Stomach (tissue), 9 donors: ENCODE measurements around the gene TAS2R39. TPM values are rescaled to one million over a fixed set of nuclear protein-coding genes. Genes with fewer than 3 reads are reported as not detected.
"Not testable (repeated sequence)": the region's sequence is repeated elsewhere in the genome, so short reads cannot be mapped to it uniquely, and the experiment has no call there.

ENCODE experiments used
- DNase-seq, 2 donors: peaks; one replicate each; pipeline versions ENCODE4 v3.0.0 to v3.0.0-alpha.2; 2013 to 2019
- H3K27ac ChIP-seq, 5 donors: fragments of 200-600 bp in 4 of 5; sonication (generic) in 4 of 5; one replicate each; pipeline ENCODE4 v1.5.1; 2013 to 2019; ENCODE audit warnings: mild to moderate bottlenecking in 1 of 5, moderate library complexity in 1 of 5
- H3K27me3 ChIP-seq, 3 donors: fragments of 200-600 bp; sonication (generic); one replicate each; pipeline ENCODE4 v1.5.1; 2017 to 2019; ENCODE audit warnings: mixed run types in 1 of 3
- H3K36me3 ChIP-seq, 4 donors: fragments of 200-600 bp; sonication (generic); 1 replicate in 3 of 4; 2 replicates in 1 of 4; pipeline ENCODE4 v1.5.1; 2016 to 2019
- H3K4me1 ChIP-seq, 4 donors: fragments of 200-600 bp; sonication (generic); one replicate each; pipeline ENCODE4 v1.5.1; 2016 to 2019
- H3K4me3 ChIP-seq, 4 donors: fragments of 200-600 bp; sonication (generic) in 3 of 4; one replicate each; pipeline ENCODE4 v1.5.1; 2016 to 2019; ENCODE audit warnings: mild to moderate bottlenecking in 1 of 4
- H3K9me3 ChIP-seq, 4 donors: fragments of 200-600 bp; sonication (generic); one replicate each; pipeline ENCODE4 v1.5.1; 2016 to 2019
- EP300 ChIP-seq: sonication (generic); formaldehyde crosslinking; IDR thresholded peaks from one replicate; pipeline ENCODE4 v1.6.1; 2017; ENCODE audit warnings: antibody characterized with exemption
- POLR2A ChIP-seq, 4 donors: fragments of 450-650 bp; IDR thresholded peaks; one replicate each; pipeline ENCODE4 v1.6.1; 2016; ENCODE audit warnings: antibody characterized with exemption in 4 of 4, control low read depth in 2 of 4, mild to moderate bottlenecking in 1 of 4, moderate library complexity in 1 of 4
- POLR2AphosphoS5 ChIP-seq, 3 donors: sonication (generic); formaldehyde crosslinking; IDR thresholded peaks; one replicate each; pipeline ENCODE4 v1.6.1; 2016; ENCODE audit warnings: antibody characterized with exemption in 3 of 3
- WGBS, 5 donors: extraction: QIAGEN DNeasy Blood & Tissue Kit in 3 of 5; methylation state at CpG; one replicate each; pipeline versions ENCODE4 v1.1.5 to v1.1.7; 2013 to 2018; 5-methylcytosine and 5-hydroxymethylcytosine counted together
- intact Hi-C: fragments of 100-400 bp; cut with DNase I; formaldehyde crosslinking; loops from one replicate; pipeline ENCODE4 v1.15.1; 2023; ENCODE audit warnings: low total_unique reads
- polyA plus RNA-seq, 3 donors: library from polyadenylated mRNA; stranded (reverse); fragments of 200-250 nt; gene quantifications; one replicate each; pipeline ENCODE4 v1.2.3, GENCODE V29; 2013
- total RNA-seq, 5 donors: library from RNA; depleted of rRNA; stranded (reverse); fragments of >200 nt; gene quantifications; one replicate each; pipeline versions ENCODE4 v1.1.0 to v1.2.3, GENCODE V29; 2014 to 2016
- TF ChIP-seq, protein P1 (sequence below), 7 experiments: fragments of 450-650 bp in 4 of 7; fragments of 200-600 bp in 3 of 7; sonication (generic) in 3 of 7; IDR thresholded peaks; one replicate each; pipeline ENCODE4 v1.5.1; 2016 to 2019; ENCODE audit warnings: antibody characterized with exemption in 7 of 7, control low read depth in 2 of 7, mild to moderate bottlenecking in 1 of 7
- donor health status: healthy with polysubstance abuse.
- donor health status: Bipolar disorder and iron deficiency.
- donor health status: healthy.

Gene TAS2R39
- total and polyA plus RNA-seq, 8 donors, result not detected

- 67 to 79% (median 74%) methylated on average over 4 of the region's 4 CpGs for WGBS, 5 donors
- no peaks in the 10 kb centered on the region for H3K4me1 ChIP-seq
- no peak overlapping the region for H3K27ac ChIP-seq
- H3K4me3 ChIP-seq, result no peak overlapping the region
- intact Hi-C loops, result no loop called here
- TF ChIP-seq POLR2AphosphoS5 (IDR thresholded peaks at IDR 0.05) (no peak), POLR2A (IDR thresholded peaks at IDR 0.05) (no peak), EP300 (no peak)
- TF ChIP-seq, protein P1, sequence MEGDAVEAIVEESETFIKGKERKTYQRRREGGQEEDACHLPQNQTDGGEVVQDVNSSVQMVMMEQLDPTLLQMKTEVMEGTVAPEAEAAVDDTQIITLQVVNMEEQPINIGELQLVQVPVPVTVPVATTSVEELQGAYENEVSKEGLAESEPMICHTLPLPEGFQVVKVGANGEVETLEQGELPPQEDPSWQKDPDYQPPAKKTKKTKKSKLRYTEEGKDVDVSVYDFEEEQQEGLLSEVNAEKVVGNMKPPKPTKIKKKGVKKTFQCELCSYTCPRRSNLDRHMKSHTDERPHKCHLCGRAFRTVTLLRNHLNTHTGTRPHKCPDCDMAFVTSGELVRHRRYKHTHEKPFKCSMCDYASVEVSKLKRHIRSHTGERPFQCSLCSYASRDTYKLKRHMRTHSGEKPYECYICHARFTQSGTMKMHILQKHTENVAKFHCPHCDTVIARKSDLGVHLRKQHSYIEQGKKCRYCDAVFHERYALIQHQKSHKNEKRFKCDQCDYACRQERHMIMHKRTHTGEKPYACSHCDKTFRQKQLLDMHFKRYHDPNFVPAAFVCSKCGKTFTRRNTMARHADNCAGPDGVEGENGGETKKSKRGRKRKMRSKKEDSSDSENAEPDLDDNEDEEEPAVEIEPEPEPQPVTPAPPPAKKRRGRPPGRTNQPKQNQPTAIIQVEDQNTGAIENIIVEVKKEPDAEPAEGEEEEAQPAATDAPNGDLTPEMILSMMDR (IDR thresholded peaks at IDR 0.05), result no peak
- peaks cover 0 to 2% (median 0%) of the 10 kb centered on the region in 3 donors for H3K27me3 ChIP-seq
- H3K9me3 ChIP-seq, result peaks cover 0 to 4% (median 2%) of the 10 kb centered on the region in 4 donors
- no peak for DNase-seq
- H3K36me3 ChIP-seq, result no peaks in the 10 kb centered on the region
Observed at GRCh38 chr7:143199040-143199439, 15.8 kb downstream of the TAS2R39 start.

DNA sequence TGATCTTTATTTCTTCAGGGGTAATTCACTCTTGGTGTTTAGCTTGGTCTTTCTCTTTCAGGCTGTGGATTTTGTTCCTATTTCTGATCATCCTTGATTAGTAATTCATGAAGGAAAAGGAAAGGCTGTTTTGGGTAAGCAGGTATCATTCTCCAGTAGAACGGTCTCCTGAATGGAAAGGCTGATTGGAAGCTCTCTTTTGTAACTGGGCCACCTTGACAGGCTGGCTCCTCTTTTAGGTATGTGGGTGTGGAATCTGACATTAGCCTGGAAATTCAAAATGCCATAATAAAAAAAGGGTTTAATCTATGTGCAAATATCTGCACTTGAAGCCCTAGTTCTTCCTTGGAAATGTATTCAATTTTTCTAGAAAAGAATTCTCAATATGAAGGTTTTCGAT, 18.9 kb downstream of the TAS2R39 start:
- no peak overlapping the region for H3K27ac ChIP-seq
- H3K9me3 ChIP-seq, result no peaks in the 10 kb centered on the region
- TF ChIP-seq EP300 (no peak), POLR2A (IDR thresholded peaks at IDR 0.05) (no peak), POLR2AphosphoS5 (IDR thresholded peaks at IDR 0.05) (no peak)
- H3K4me3 ChIP-seq, result no peak overlapping the region
- intact Hi-C loops, result no loop called here
- no peaks in the 10 kb centered on the region for H3K4me1 ChIP-seq
- peaks cover 0 to 2% (median 0%) of the 10 kb centered on the region in 3 donors for H3K27me3 ChIP-seq
- H3K36me3 ChIP-seq, result no peaks in the 10 kb centered on the region
- WGBS, 5 donors, result 80 to 96% (median 89%) methylated on average over 2 of the region's 2 CpGs
- no peak for DNase-seq

DNA sequence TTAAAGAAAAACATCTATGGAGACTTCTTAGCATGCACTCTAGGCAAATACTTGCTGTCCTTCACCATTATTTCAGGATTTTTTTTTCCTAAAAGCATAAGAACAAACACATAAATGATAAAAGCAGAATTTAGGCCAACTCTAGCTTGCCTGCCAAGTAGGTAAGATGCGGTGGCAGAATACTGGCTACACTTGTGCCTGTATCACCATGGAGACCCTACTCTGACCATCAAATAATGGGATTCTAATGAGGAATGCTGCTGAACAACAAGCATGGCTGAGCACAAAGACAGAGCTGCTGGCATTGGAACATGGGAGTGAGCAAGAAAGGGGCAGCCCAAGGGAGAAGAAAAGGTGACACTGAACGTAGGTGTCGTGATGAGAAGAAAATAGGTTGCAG, 20.2 kb downstream of the TAS2R39 start:
- 70 to 86% (median 82%) methylated on average over 3 of the region's 3 CpGs for WGBS, 5 donors
- intact Hi-C loops, result no loop called here
- H3K27ac ChIP-seq, result no peak overlapping the region
- no peak for DNase-seq
- H3K4me1 ChIP-seq, result no peaks in the 10 kb centered on the region
- H3K36me3 ChIP-seq, result no peaks in the 10 kb centered on the region
- TF ChIP-seq POLR2A (IDR thresholded peaks at IDR 0.05), result no peak
- no peaks in the 10 kb centered on the region for H3K9me3 ChIP-seq
- H3K4me3 ChIP-seq, result no peak overlapping the region
- peaks cover 0 to 2% (median 0%) of the 10 kb centered on the region in 3 donors for H3K27me3 ChIP-seq

DNA sequence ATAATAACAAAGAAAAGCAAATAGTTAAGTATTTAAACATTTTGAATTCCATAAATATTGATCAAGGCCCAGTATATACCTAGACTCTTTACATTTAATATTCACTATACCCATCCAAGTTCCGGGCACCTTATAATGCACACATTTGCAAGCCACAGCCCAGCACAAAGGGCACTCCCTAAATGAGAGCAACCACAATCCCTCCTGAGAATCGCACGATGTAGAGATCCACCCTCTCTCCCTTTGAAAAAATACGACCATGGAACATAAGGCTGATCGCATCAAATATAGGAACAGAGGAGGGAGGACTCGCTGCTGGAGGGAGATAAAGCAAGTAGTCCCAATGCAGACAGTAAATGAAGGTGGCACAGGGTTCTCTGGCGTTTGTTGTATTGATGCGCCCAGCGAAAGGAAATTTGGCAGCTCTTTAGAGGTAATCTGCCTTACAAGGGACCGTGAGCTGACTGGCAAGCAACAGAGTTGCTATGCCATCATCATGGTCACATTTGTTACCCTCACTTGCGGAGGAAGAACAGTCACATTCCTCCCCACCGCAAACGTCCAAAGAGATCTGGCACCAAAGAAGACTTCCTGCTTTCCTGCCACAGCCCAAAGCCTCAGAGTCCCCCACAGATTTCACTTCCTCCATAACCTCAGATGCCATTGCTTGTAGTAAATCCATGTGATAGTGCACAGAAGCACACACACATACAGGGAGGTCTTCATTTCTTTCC, 22.5 kb downstream of the TAS2R39 start:
- H3K27me3 ChIP-seq, result peaks cover 0 to 2% (median 0%) of the 10 kb centered on the region in 3 donors
- peak in 1 of 2 donors; percentile 54 for DNase-seq
- intact Hi-C loops, result loop anchor here (5.0 kb wide), 1 partner anchor 193 kb away; no protein-coding TSS in a partner anchor
- H3K9me3 ChIP-seq, result no peaks in the 10 kb centered on the region
- H3K27ac ChIP-seq, result no peak overlapping the region
- WGBS, 5 donors, result 58 to 75% (median 65%) methylated on average over 13 of the region's 13 CpGs
- no peaks in the 10 kb centered on the region for H3K36me3 ChIP-seq
- H3K4me3 ChIP-seq, result no peak overlapping the region
- TF ChIP-seq POLR2AphosphoS5 (IDR thresholded peaks at IDR 0.05), result no peak
- TF ChIP-seq, protein P1 (IDR thresholded peaks at IDR 0.05), result no peak
- TF ChIP-seq POLR2A (IDR thresholded peaks at IDR 0.05), result no peak
- no peak for TF ChIP-seq EP300
- no peaks in the 10 kb centered on the region for H3K4me1 ChIP-seq

DNA sequence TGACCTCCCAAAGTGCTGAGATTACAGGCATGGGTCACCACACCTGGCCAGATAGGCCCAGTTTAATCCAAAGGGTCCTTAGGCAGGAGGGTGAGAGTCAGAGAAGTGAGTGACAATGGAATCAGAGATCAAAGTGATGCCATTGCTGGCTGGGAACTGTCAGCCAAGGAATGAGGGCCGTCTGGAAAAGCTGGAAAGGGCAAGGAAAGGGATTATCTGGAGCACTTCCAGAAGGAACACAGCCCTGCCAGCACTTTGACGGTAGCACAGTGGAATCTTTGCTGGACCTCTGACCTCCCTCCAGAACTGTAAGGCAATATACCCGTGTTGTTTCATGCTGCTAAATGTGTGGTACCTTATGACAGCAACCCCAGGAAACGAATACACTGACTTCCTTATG, 27.3 kb downstream of the TAS2R39 start:
- intact Hi-C loops, result no loop called here
- TF ChIP-seq, protein P1 (IDR thresholded peaks at IDR 0.05), result no peak
- no peak for TF ChIP-seq POLR2A (IDR thresholded peaks at IDR 0.05)
- no peak for TF ChIP-seq POLR2AphosphoS5 (IDR thresholded peaks at IDR 0.05)
- TF ChIP-seq EP300, result no peak
- no peaks in the 10 kb centered on the region for H3K36me3 ChIP-seq
- H3K4me3 ChIP-seq, result no peak overlapping the region
- H3K4me1 ChIP-seq, result no peaks in the 10 kb centered on the region
- no peak for DNase-seq
- H3K27me3 ChIP-seq, result no peaks in the 10 kb centered on the region
- WGBS, 5 donors, result 21 to 50% (median 26%) methylated on average over 4 of the region's 4 CpGs
- H3K9me3 ChIP-seq, result no peaks in the 10 kb centered on the region
- H3K27ac ChIP-seq, result no peak overlapping the region

- H3K9me3 ChIP-seq, H3K4me1 ChIP-seq, H3K27me3 ChIP-seq, H3K4me3 ChIP-seq, intact Hi-C loops, H3K36me3 ChIP-seq, DNase-seq, H3K27ac ChIP-seq: not testable (repeated sequence)
- WGBS, 5 donors, result 86 to 96% (median 94%) methylated on average over 4 of the region's 4 CpGs
Observed at GRCh38 chr7:143213478-143213877, 30.3 kb downstream of the TAS2R39 start.
